ENCODE measurements around the gene PAX7. TPM values are rescaled to one million over a fixed set of nuclear protein-coding genes. Genes with fewer than 3 reads are reported as not detected.

PAX7 gene
- polyA plus RNA-seq, 1 donor from 2014 or later = not detected

DNA sequence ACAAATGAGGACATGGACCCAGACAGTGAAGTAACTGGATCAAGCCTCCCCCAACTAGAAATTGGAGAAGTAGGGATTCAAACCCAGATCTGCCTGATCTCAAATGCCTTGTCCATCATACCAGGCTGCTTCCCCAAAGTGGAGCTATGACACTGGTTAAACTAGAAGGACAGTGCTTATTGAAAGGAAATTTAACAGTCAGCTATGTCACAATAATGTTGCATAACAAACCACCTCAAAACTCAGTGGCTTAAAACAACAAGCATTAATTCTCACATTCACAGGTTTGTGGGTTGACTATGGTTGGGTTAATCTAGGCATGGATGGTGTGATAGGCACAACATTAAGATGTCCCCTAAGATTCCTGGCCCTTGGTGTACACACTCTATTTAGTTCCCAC is 121.8 kb downstream of the PAX7 start:
- H4K20me1 ChIP-seq (ENCODE audit: insufficient read depth) = no peaks in the 10 kb centered on the region
- peaks cover 5% of the 10 kb centered on the region for H3K9me3 ChIP-seq (ENCODE audit: low read length)
- H3K9ac ChIP-seq (ENCODE audit: low read length) = no peak overlapping the region
- H3K4me3 ChIP-seq (ENCODE audit: low read length) = no peak overlapping the region
- H3K27ac ChIP-seq (ENCODE audit: low read length) = no peak overlapping the region
- H2AFZ ChIP-seq (ENCODE audit: low read depth, low read length) = no peak overlapping the region
- H3F3A ChIP-seq (ENCODE audit: insufficient read depth, low read length, poor library complexity, severe bottlenecking) = no peaks in the 10 kb centered on the region
- H3K36me3 ChIP-seq (ENCODE audit: insufficient read depth, low read length) = no peaks in the 10 kb centered on the region
- no peaks in the 10 kb centered on the region for H3K9me2 ChIP-seq (ENCODE audit: insufficient read depth, low read length)
- TF ChIP-seq POLR2AphosphoS5 (IDR thresholded peaks at IDR 0.05) (no peak), MXI1 (conservative IDR thresholded peaks at IDR 0.05; ENCODE audit: poor library complexity, severe bottlenecking) (no peak), SMC3 (conservative IDR thresholded peaks at IDR 0.05; ENCODE audit: poor library complexity) (no peak), TAF1 (IDR thresholded peaks at IDR 0.05; ENCODE audit: low read depth) (no peak), EZH2 (IDR thresholded peaks at IDR 0.05; ENCODE audit: borderline replicate concordance, insufficient read depth, low read length, poor library complexity, severe bottlenecking) (no peak), RAD21 (conservative IDR thresholded peaks at IDR 0.05) (no peak), EP300 (conservative IDR thresholded peaks at IDR 0.05; ENCODE audit: poor library complexity, severe bottlenecking) (no peak)
- TF ChIP-seq, protein P1, sequence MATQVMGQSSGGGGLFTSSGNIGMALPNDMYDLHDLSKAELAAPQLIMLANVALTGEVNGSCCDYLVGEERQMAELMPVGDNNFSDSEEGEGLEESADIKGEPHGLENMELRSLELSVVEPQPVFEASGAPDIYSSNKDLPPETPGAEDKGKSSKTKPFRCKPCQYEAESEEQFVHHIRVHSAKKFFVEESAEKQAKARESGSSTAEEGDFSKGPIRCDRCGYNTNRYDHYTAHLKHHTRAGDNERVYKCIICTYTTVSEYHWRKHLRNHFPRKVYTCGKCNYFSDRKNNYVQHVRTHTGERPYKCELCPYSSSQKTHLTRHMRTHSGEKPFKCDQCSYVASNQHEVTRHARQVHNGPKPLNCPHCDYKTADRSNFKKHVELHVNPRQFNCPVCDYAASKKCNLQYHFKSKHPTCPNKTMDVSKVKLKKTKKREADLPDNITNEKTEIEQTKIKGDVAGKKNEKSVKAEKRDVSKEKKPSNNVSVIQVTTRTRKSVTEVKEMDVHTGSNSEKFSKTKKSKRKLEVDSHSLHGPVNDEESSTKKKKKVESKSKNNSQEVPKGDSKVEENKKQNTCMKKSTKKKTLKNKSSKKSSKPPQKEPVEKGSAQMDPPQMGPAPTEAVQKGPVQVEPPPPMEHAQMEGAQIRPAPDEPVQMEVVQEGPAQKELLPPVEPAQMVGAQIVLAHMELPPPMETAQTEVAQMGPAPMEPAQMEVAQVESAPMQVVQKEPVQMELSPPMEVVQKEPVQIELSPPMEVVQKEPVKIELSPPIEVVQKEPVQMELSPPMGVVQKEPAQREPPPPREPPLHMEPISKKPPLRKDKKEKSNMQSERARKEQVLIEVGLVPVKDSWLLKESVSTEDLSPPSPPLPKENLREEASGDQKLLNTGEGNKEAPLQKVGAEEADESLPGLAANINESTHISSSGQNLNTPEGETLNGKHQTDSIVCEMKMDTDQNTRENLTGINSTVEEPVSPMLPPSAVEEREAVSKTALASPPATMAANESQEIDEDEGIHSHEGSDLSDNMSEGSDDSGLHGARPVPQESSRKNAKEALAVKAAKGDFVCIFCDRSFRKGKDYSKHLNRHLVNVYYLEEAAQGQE (IDR thresholded peaks at IDR 0.05; ENCODE audit: borderline replicate concordance) = no peak
- TF ChIP-seq, protein P2, sequence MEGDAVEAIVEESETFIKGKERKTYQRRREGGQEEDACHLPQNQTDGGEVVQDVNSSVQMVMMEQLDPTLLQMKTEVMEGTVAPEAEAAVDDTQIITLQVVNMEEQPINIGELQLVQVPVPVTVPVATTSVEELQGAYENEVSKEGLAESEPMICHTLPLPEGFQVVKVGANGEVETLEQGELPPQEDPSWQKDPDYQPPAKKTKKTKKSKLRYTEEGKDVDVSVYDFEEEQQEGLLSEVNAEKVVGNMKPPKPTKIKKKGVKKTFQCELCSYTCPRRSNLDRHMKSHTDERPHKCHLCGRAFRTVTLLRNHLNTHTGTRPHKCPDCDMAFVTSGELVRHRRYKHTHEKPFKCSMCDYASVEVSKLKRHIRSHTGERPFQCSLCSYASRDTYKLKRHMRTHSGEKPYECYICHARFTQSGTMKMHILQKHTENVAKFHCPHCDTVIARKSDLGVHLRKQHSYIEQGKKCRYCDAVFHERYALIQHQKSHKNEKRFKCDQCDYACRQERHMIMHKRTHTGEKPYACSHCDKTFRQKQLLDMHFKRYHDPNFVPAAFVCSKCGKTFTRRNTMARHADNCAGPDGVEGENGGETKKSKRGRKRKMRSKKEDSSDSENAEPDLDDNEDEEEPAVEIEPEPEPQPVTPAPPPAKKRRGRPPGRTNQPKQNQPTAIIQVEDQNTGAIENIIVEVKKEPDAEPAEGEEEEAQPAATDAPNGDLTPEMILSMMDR (IDR thresholded peaks at IDR 0.05; ENCODE audit: poor library complexity, severe bottlenecking) = no peak
- H3K27me3 ChIP-seq (ENCODE audit: insufficient read depth, low read depth, low read length) = no peaks in the 10 kb centered on the region
- H3K79me2 ChIP-seq (replicated peaks; ENCODE audit: insufficient read depth, low read length) = no peaks in the 10 kb centered on the region
- H3K4me2 ChIP-seq (ENCODE audit: low read length) = no peak overlapping the region

DNA sequence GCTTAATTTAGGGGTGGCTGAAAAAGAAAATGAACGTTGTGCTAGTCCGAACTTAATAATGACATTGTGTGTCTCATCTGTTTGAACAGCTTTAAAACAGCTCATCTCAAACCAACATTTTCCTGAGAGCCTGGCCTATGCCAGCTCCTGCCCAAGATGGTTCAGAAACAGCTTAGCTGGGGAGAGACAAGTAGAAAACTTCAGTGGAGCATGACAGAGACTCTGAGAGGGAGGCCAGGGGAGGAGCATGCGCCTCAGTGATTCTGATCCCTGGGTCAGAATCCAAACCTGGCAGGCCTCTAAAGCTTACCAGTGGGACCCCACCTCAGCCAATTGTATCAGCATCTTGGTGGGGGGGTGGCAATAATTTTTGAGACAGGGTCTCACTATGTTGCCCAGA is 129.5 kb downstream of the PAX7 start:
- Histone ChIP-seq H3K27ac (ENCODE audit: low read length) (no peak overlapping the region), H4K20me1 (ENCODE audit: insufficient read depth) (no peaks in the 10 kb centered on the region), H3K36me3 (ENCODE audit: insufficient read depth, low read length) (no peaks in the 10 kb centered on the region), H3K27me3 (ENCODE audit: insufficient read depth, low read depth, low read length) (no peaks in the 10 kb centered on the region), H3F3A (ENCODE audit: insufficient read depth, low read length, poor library complexity, severe bottlenecking) (no peaks in the 10 kb centered on the region), H2AFZ (ENCODE audit: low read depth, low read length) (no peak overlapping the region), H3K9me2 (ENCODE audit: insufficient read depth, low read length) (no peaks in the 10 kb centered on the region), H3K79me2 (replicated peaks; ENCODE audit: insufficient read depth, low read length) (no peaks in the 10 kb centered on the region), H3K4me2 (ENCODE audit: low read length) (no peak overlapping the region), H3K9ac (ENCODE audit: low read length) (no peak overlapping the region), H3K9me3 (ENCODE audit: low read length) (no peaks in the 10 kb centered on the region), H3K4me3 (ENCODE audit: low read length) (no peak overlapping the region)
- TF ChIP-seq POLR2AphosphoS5 (IDR thresholded peaks at IDR 0.05) (no peak), EP300 (conservative IDR thresholded peaks at IDR 0.05; ENCODE audit: poor library complexity, severe bottlenecking) (no peak), SMC3 (conservative IDR thresholded peaks at IDR 0.05; ENCODE audit: poor library complexity) (no peak), EZH2 (IDR thresholded peaks at IDR 0.05; ENCODE audit: borderline replicate concordance, insufficient read depth, low read length, poor library complexity, severe bottlenecking) (no peak), RAD21 (conservative IDR thresholded peaks at IDR 0.05) (no peak), TAF1 (IDR thresholded peaks at IDR 0.05; ENCODE audit: low read depth) (no peak), MXI1 (conservative IDR thresholded peaks at IDR 0.05; ENCODE audit: poor library complexity, severe bottlenecking) (no peak)
- TF ChIP-seq, protein P2 (IDR thresholded peaks at IDR 0.05; ENCODE audit: poor library complexity, severe bottlenecking) = no peak
- TF ChIP-seq, protein P1 (IDR thresholded peaks at IDR 0.05; ENCODE audit: borderline replicate concordance) = no peak
